GM19372 (cell line): Measurements from ENCODE around the gene LRRC32.

Source experiments
- ATAC-seq: cut with Tn5 transposase; IDR thresholded peaks from one replicate; pipeline ENCODE4 v1.9.1; 2021; ENCODE audit warnings: mild to moderate bottlenecking, low read depth, moderate library complexity; ENCODE audit not compliant: unreplicated experiment

LRRC32 gene

DNA sequence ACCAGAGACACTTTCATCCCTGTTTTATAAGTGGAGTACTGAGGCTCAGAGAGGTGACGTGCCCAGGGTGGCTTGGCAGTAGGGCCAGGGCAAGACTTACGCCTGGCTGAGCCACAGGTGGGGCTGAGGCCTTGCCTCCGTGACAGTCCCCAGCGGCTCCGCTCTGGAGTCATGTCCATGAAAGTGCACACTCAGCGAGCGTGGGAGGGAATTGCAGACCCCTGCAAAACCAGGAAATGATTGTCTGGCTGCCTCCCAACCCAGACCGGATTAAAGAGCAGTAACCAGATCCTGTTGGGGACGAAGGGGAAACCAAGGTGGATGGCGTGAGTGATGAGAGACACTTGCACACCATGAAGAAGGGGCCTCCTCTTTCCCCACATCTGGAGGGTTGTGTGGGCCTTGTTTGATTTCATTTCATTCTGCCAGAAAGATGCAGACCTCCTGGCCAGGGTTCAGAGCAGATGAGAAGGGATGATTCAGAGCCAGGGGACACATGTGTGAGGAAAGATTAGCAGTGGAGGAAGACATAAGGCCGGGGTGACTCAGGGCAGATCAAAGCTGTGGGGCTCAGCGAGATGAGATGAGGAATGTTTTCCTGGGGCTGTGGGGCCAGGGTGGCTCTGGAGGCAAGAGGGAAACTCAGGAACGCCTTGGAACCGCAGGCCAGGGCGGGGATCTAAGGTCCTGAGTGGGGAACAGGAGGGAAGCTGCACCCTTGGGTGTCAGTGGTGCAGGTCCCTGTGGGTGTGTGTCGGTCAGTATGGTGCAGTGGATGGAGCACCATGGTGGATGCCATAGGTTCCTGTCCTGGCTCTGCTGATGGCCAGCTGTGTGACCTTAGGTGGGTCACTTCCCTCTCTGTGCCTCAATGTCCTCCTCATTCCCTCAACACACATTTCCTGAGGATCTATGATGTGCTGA is 29.9 kb upstream of the LRRC32 start:
- ATAC-seq = no peak

GRCh38 chr11:76699451-76700091 is 29.0 kb upstream of the LRRC32 start:
- ATAC-seq = no peak

- ATAC-seq = no peak
Measured at GRCh38 chr11:76698321-76699043, 27.9 kb upstream of the LRRC32 start.

- no peak for ATAC-seq
Measured at GRCh38 chr11:76696756-76697155, 26.2 kb upstream of the LRRC32 start.

DNA sequence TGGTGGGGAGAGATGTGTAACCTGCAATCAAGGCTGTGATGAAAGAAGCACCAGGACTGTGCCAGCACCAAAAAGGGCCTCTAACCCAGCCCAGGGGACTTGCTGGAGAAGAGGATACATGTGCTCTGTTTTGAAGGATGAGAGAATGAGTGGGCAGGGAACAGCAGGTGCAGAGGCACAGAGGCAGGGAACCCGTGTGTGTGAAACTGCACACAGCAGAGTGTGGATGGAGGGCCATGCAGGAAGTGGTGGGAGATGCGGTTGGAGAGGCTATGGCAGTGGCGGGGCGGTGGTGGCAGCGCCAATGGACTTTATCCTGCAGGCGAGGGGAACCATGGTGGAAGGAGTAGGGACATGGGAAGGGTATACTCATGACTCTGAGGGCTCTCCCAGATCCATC is 25.2 kb upstream of the LRRC32 start:
- no peak for ATAC-seq

- ATAC-seq = no peak
Measured at GRCh38 chr11:76695133-76695532, 24.6 kb upstream of the LRRC32 start.

DNA sequence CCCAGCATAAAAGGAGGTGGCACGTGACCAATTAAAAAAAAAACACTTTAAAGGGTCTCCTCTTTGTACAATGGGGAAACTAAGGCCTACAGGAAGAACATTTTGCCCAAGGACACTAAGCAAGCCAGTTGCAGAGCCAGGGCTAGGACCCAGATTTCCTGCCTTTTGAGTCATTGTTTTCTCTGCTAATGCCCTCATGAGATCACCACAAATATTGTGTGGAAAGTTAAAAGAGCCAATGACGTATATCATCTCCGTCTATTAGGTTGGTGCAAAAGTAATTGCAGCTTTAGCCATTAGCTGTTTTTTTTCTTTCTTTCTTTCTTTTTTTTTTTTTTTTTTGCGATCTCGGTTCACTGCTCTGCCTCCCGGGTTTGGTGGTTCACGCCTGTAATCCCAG is 24.1 kb upstream of the LRRC32 start:
- ATAC-seq = no peak

- no peak for ATAC-seq
Measured at GRCh38 chr11:76693806-76694205, 23.3 kb upstream of the LRRC32 start.

DNA sequence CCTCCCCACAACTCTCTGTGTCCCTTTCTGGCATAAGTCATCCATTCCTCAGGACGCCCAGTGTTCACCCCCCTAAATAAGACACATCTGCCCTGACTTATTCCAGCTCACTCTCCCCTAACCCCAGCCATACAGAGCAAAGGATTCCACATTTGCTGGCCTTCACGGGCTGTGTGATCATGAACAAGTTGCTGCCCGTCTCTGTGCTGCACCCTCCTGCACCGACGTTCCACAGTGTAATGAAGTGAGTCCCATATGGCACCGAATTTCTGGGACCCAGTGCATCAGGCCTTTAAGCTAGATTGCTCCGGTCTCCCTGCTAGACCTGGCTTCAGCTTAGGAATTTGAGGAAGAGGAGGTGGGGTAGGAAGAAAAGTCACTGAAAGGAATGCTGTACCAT is 22.4 kb upstream of the LRRC32 start:
- no peak for ATAC-seq

DNA sequence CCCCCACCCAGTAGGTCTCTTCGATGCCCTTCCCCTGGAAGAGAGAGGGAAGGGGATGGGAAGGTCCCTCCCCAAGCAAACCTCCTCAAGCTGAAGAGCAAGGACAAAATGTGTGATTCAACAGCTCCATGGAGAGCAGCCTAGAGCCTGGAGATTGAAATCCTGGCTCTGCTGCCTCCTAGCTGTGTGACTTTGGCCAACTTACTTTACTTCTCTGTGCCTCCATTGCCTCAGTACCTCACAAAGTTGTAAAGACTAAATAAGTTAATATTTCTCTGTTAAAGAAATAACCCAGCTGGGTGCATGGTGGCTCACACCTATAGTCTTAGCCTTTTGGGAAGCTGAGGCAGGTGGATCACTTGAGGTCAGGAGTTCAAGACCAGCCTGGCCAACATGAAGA is 21.1 kb upstream of the LRRC32 start:
- no peak for ATAC-seq

DNA sequence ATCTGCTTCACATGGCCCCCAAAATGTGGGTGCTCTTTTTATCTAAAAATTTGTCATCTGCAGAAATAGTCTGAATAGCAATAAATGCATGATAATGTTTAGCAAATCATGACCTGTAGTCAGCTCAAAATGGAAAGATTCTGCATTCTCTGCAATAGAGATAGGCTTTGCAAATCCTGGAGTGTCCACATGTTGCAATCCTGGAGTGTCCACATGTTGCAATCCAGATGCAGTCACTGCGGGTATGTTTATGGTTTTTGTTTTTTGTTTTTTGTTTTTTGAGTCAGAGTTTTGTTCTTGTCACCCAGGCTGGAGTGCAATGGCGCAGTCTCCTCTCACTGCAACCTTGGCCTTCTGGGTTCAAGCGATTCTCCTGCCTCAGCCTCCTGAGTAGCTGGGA is 20.2 kb upstream of the LRRC32 start:
- ATAC-seq = no peak

DNA sequence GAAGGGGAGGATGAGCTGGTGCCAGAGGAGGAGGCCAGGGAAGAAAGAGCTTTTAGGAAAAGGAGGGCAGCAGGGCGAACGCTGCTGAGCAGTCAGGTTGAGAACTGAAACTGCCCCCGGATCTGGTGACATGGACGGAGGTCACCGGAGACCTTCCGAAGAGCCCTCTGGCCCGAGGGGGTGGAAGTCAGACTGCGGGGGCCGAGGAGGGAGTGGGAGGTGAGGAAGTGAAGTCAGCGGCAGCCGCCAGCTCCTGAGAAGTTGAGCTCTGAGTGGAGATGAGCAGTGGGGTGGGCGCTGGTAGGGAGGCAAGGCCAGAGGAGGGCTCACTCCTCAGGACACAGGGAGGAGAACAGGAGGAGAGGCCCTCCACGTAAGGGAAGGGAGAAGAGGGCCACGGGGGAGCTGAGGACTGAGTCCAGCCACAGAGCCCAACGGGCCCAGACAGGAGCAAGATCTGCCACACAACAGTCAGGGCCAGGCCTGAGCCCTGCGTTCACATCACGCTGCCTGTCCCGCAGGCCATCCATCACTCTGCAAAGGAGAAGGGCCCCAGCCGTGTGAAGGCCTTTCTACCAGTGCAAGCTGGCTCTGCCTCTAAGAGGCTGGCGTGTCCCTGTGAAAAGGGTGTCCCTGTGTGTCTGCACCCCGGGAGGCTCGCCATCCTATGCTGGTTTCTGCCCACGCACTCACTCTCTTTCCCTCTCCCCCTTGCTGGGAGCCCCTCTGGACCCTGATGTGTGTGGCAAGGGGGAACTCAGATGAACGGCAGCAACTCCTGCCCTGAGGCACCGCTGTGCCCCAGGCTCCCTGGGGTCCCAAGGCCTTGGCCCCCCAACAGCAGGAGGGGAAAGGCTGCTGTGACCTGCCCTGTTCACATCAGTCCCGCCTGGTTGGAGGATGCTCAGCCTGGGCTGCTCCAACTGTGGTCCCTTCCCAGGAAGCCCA is 19.0 kb upstream of the LRRC32 start:
- ATAC-seq = no peak

GRCh38 chr11:76688146-76688545 is 17.6 kb upstream of the LRRC32 start:
- ATAC-seq = no peak

DNA sequence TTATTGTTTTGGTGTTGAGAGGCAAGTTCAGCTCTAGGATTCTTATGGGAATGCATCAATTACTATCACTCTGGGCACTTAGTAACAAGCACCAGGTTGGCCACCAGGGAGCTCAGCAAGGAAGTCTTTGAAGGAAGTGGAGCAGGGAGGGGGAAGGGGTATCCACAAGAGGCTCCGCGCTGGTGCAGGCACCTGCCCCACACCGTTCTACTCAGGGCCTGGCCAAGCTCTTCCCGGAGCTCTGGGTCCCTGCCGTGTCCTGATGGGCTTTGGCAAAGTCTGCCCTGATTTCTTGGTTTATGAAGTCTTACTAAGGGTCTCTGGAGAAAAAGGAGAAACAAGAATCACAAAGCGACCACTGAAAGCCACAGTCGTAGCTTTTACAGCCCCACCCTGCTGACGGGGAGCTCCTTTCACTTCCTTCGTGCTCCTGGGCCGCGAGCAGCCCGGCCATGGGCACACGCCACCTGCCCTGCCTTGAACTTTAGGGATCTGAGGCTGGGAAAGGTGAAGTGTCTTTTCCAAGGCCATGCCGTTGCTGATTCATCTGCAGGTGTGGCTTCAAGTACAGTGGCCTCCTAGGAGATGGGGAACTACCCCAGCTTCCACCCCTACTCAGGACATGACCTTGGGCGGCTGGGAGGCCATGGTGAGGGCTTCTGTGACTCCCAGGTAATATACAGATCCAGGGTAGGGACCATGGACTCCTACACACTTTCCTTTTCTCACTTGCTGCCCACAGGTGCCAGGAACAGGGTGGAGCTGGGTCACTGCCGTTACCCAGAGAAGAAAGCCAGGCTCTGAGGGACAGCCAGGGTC is 15.9 kb upstream of the LRRC32 start:
- ATAC-seq = no peak

DNA sequence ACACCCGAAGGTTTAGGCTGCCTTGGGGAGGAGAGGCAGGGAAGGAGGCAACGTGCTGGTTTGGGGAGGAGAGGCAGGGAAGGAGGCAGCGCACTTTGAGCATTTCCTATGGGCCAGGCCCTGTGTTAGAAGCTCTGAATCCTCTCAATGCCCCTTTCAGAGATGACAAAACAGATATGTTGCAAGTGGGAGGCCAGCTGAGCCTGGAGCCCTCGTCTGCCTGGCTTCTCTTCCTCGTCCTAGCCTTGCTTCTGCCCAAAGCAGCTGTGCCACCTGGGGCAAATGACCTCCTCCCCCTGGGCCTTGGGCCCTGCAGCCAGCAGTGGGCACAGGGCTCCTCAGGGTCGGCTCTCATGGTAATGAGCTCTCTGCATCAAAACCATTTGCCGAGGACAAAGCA is 15.3 kb upstream of the LRRC32 start:
- ATAC-seq = no peak

DNA sequence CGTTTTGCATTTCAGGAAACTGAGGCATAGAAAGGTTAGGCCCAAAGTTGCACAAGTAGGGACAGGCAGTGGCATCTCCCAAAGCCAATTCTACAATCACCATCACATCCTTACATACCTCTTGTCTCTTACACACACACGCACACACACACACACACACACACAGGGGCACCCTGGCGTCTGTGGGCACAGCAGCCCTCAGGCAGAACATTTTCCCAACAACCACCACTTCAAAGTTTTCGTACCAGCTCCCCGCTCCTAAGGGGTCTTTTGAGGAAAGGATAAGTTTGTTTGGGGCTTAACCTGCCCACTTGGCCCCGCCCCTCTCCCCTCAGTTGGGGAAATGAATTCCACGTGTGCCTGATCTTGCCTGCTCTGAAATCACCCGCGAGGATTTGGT is 14.7 kb upstream of the LRRC32 start:
- no peak for ATAC-seq

DNA sequence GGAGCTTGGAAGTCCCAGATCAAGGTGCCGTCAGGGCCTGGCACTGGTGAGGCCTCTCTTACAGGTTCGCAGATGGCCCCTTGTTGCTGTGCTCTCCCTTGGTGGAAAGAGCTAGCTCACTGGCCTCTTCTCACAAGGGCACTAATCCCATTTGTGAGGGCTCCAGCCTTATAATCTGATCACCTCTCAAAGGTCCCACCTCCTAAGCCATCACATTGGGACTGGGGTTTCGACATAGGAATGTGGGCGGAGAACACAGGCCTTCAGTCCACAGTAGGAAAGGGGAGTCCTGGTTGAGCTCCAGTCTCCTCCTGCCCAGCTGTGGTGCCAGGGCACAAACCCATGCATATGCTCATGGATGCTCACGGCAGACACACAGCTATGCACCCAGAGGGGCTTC is 14.0 kb upstream of the LRRC32 start:
- no peak for ATAC-seq

GRCh38 chr11:76683161-76684095 is 12.9 kb upstream of the LRRC32 start:
- no peak for ATAC-seq
